ENCODE measurements around the gene ABHD5.

ABHD5 gene

DNA sequence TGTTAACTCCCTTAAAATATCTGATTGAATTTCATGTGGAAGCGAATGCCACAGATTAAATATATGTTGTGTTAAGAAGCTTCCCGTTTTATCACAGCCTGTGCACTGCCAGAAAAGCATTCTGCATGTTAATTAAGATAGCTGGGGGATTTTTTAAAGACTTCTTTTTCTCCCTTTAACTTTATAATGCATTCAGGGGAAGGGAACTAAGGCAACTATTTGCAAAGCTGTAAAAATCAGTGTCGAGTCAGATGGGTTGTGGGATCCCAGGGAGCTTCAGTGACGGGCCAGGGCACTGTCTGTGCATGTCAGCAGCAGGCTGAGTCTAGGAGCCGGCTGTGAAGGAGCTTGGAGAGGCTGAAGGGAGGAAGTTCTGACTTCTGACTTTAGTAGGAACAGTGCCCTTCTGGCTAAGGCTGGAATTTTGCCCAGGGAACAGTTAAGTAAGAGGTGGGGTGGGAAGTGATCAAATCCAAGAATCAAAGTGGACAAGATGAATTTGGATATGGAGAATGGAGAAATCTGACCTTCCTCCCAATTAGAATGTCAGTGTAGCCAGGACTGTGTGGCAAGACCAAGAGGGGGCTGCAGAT, 77.7 kb downstream of the ABHD5 start:
- no peaks in the 10 kb centered on the region for H3K27me3 ChIP-seq (ENCODE audit: insufficient read depth, low read length)
- no peaks in the 10 kb centered on the region for H3K36me3 ChIP-seq (ENCODE audit: insufficient read depth, low read length)
- no peak overlapping the region for H3K4me3 ChIP-seq (ENCODE audit: low read depth, low read length)
- H3K27ac ChIP-seq (ENCODE audit: low read depth, low read length), result peak overlapping the region; percentile 3; the same call in 1 of the 2 replicates
- H3K4me1 ChIP-seq (ENCODE audit: control insufficient read depth, insufficient read depth, low read length, unreplicated experiment), result peaks cover 58% of the 10 kb centered on the region
- no peaks in the 10 kb centered on the region for H3K79me2 ChIP-seq (ENCODE audit: control insufficient read depth, insufficient read depth, low read length, unreplicated experiment)
- H2AFZ ChIP-seq (ENCODE audit: low read length, unreplicated experiment), result peak overlapping the region; percentile 78

DNA sequence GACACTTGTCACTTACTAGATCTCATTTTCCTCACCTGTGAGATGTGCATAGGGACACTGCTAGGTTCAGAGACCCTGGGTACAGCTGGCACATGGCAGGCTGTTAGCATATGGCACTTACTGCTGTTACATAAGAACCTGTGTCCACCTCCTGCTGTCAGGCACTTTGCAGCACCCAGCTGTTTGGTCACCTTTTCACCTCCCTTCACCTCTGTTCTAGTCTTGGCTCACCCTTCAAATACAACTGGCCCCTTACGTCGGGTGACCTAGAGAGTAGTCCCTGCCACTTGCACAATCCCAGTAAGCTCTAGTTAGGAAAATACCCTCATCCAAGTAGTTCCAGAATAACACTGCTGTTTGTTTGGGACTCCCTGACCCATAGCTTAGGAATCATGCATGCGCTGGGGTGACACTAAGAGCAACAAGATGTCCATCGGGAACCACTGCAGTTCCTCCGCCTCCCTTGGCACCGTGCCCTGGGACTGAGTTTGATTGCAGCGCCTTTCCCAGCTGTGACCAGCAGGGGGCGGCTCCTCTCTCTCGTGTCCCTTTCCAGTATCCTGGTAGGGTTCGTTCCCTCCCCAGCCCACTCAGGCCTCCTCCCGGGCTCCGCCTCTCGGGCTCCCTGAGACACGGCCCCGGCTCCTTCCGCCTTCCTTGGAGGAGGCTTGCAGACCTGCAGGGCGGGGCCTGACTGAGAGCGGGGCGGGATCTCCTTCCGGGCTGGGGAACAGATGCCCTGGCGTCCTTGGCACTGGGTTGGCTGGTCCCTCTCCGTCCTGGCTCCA, 78.6 kb downstream of the ABHD5 start:
- Histone ChIP-seq H3K27me3 (ENCODE audit: insufficient read depth, low read length) (no peaks in the 10 kb centered on the region), H3K4me1 (ENCODE audit: control insufficient read depth, insufficient read depth, low read length, unreplicated experiment) (peaks cover 58% of the 10 kb centered on the region), H3K27ac (ENCODE audit: low read depth, low read length) (peak overlapping the region; percentile 3; the same call in 1 of the 2 replicates), H3K4me3 (ENCODE audit: low read depth, low read length) (peak overlapping the region; percentile 53), H2AFZ (ENCODE audit: low read length, unreplicated experiment) (peak overlapping the region; percentile 78), H3K36me3 (ENCODE audit: insufficient read depth, low read length) (no peaks in the 10 kb centered on the region), H3K79me2 (ENCODE audit: control insufficient read depth, insufficient read depth, low read length, unreplicated experiment) (no peaks in the 10 kb centered on the region)

DNA sequence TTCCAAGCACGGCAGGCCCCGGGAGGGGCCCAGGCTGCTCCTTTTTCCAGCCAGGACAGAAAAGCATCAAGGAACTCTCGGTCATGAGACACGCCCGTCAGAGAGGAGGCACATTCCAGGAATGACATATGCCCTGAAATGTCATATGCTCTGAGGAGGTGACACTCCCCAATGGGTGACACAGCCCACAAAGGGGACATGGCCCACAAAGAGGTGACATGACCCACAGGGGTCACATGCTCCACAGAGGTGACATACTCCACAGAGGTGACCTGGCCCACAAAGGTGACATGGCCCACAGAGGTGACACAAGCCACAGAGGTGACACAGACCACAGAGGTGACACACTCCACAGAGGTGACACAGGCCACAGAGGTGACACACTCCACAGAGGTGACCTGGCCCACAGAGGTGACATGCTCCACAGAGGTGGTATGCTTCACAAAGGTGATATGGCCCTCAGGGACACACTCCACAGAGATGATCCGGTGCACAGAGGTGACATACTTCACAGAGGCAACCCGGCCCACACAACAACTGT, 79.2 kb downstream of the ABHD5 start:
- Histone ChIP-seq H3K27me3 (ENCODE audit: insufficient read depth, low read length) (no peaks in the 10 kb centered on the region), H2AFZ (ENCODE audit: low read length, unreplicated experiment) (peak overlapping the region; percentile 44)

DNA sequence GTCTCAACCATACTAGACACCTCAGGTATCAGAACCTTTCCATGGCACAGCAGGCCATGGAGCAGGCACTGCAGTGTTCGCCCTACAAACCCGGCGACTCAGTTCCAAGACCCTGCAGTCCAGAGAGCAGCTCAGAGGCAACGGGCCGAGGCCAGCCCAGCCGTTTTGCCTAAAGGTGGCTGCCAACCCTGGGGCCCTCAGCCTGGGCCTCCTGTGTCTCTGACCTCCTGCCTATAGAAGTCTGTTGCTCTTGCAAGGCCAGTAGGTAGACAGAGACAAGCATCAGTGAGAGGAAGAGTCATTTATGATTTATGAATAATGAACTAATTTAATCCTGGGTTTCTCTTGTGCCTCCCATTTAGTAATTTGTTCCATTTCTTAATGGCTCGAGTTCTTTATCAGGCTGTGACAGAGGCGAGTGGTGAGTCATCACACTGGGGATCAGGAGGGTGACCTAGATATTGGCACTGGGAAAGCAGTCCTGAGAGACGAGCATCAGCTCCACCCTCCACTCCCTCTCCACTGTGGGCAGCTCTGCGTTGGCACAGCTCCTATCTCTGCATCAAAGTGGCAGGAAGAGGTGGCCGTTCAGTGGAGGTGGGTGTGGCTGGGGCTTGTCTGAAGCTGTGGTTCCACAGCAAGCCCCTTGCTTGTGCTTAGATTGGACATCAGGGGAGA, 79.8 kb downstream of the ABHD5 start:
- no peak overlapping the region for H3K4me3 ChIP-seq (ENCODE audit: low read depth, low read length)
- H3K79me2 ChIP-seq (ENCODE audit: control insufficient read depth, insufficient read depth, low read length, unreplicated experiment), result no peaks in the 10 kb centered on the region
- no peaks in the 10 kb centered on the region for H3K27me3 ChIP-seq (ENCODE audit: insufficient read depth, low read length)
- H2AFZ ChIP-seq (ENCODE audit: low read length, unreplicated experiment), result no peak overlapping the region
- H3K4me1 ChIP-seq (ENCODE audit: control insufficient read depth, insufficient read depth, low read length, unreplicated experiment), result peaks cover 49% of the 10 kb centered on the region
- H3K36me3 ChIP-seq (ENCODE audit: insufficient read depth, low read length), result no peaks in the 10 kb centered on the region
- peak overlapping the region; percentile 22; the same call in 1 of the 2 replicates for H3K27ac ChIP-seq (ENCODE audit: low read depth, low read length)

More for the DNA sequence above, 79.2 kb downstream of the ABHD5 start:
- peak overlapping the region; percentile 53 for H3K4me3 ChIP-seq (ENCODE audit: low read depth, low read length)
- H3K27ac ChIP-seq (ENCODE audit: low read depth, low read length), result peak overlapping the region; percentile 22; the same call in 1 of the 2 replicates
- H3K36me3 ChIP-seq (ENCODE audit: insufficient read depth, low read length), result no peaks in the 10 kb centered on the region
- peaks cover 55% of the 10 kb centered on the region for H3K4me1 ChIP-seq (ENCODE audit: control insufficient read depth, insufficient read depth, low read length, unreplicated experiment)
- no peaks in the 10 kb centered on the region for H3K79me2 ChIP-seq (ENCODE audit: control insufficient read depth, insufficient read depth, low read length, unreplicated experiment)

DNA sequence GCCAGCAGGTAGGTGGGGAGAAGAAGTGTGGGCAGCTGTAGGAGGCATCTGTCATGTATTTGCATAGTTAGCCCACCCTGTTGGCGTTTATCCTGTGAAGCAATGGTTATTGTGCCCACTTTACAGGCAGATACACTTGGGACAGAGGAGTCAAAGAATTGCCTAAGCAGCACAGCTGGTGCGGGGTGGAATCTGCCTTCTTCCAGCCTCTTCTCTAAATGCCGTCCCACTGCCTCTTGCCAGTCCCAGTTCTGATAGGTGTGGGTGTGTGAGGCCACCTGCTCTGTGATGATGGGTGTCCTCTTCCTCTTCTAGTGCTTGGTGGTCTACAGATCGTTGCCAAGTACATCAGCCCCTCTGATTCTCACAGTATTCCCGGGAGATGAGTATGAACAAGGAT, 80.9 kb downstream of the ABHD5 start:
- H3K4me3 ChIP-seq (ENCODE audit: low read depth, low read length), result no peak overlapping the region
- no peaks in the 10 kb centered on the region for H3K79me2 ChIP-seq (ENCODE audit: control insufficient read depth, insufficient read depth, low read length, unreplicated experiment)
- no peaks in the 10 kb centered on the region for H3K36me3 ChIP-seq (ENCODE audit: insufficient read depth, low read length)
- H3K27me3 ChIP-seq (ENCODE audit: insufficient read depth, low read length), result no peaks in the 10 kb centered on the region
- no peak overlapping the region for H2AFZ ChIP-seq (ENCODE audit: low read length, unreplicated experiment)
- peaks cover 39% of the 10 kb centered on the region for H3K4me1 ChIP-seq (ENCODE audit: control insufficient read depth, insufficient read depth, low read length, unreplicated experiment)
- no peak overlapping the region for H3K27ac ChIP-seq (ENCODE audit: low read depth, low read length)

DNA sequence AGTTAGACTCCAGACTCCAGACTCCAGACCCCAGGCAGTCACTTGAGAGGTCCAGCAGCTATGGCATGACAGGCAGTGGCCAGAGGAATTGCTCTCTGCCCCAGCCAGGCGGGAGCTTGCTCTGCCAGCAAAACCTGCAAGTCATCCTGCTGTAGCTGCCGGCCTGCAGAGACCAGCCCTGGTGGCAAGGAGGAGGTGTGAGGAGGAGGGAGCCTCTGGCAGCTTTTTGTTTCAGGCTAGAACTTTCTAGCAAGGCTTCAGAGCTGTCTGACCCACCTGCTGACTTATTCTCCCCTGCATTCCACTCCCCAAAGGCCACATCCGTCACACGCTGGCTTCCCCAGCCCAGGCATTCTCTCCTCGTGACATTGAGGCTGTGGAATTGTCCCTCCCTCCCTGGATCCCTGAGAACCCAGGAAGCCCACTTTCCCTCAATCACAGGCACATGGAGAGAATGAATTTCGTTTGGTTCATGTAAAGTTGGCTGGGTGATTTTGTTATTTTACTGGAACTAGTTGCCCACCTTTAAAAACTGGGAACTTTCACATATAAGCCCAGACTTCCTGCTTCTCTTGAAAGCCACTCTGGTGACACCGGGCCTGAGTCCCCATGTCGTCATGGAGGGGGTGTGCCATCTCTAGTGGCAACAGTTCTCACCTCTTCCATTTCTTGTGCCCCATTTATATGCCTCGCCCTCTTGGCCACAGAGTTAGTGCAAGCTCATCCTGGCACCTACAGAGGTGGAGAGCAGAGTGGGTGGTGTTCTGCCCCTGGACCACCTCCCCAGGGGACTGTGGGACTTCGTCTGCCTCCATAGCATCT, 82.7 kb downstream of the ABHD5 start:
- Histone ChIP-seq H2AFZ (ENCODE audit: low read length, unreplicated experiment) (no peak overlapping the region), H3K27ac (ENCODE audit: low read depth, low read length) (no peak overlapping the region), H3K36me3 (ENCODE audit: insufficient read depth, low read length) (no peaks in the 10 kb centered on the region), H3K4me3 (ENCODE audit: low read depth, low read length) (no peak overlapping the region), H3K4me1 (ENCODE audit: control insufficient read depth, insufficient read depth, low read length, unreplicated experiment) (peaks cover 24% of the 10 kb centered on the region), H3K27me3 (ENCODE audit: insufficient read depth, low read length) (no peaks in the 10 kb centered on the region), H3K79me2 (ENCODE audit: control insufficient read depth, insufficient read depth, low read length, unreplicated experiment) (no peaks in the 10 kb centered on the region)

DNA sequence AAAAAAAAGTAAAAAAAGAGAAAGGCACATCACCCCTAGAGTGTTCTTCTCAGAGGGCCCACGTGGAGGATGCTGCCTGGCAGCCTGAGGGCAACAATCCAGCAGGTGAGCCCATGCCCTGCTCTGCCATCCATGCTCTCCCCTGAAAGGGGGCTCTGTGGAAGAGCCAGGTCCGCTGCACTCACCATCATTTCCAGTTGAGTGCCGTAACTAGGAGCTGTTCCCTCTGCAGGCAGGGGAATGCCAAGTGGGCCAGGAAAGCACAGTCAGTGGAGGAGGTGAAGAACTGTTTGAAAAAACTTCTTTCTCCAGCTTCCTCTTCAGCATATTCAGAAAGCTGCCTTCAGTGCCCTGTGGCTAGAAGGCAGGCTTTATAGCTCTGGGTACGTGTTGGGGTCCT, 84.1 kb downstream of the ABHD5 start:
- no peaks in the 10 kb centered on the region for H3K27me3 ChIP-seq (ENCODE audit: insufficient read depth, low read length)
- no peaks in the 10 kb centered on the region for H3K36me3 ChIP-seq (ENCODE audit: insufficient read depth, low read length)
- H3K27ac ChIP-seq (ENCODE audit: low read depth, low read length), result no peak overlapping the region
- peaks cover 14% of the 10 kb centered on the region for H3K4me1 ChIP-seq (ENCODE audit: control insufficient read depth, insufficient read depth, low read length, unreplicated experiment)
- H2AFZ ChIP-seq (ENCODE audit: low read length, unreplicated experiment), result no peak overlapping the region
- H3K79me2 ChIP-seq (ENCODE audit: control insufficient read depth, insufficient read depth, low read length, unreplicated experiment), result no peaks in the 10 kb centered on the region
- no peak overlapping the region for H3K4me3 ChIP-seq (ENCODE audit: low read depth, low read length)

DNA sequence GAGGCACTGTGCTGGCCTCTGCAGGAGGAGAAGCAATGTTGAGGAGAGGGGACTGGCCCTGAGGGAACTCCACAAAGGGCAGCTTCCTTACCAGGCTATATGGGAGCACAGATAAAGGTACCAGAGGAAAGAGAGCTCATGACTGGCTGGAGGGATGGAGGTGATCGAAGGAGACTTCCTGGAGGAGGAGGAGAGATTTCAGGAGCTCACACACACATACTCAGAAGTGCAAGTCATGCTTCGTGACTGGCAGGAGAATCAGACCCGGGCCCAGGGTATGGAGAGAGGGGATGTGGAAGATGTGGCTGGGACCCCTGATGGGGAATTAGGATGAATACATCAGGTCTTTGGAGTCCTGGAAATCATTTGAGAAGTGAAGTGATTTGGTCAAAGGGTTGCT, 85.4 kb downstream of the ABHD5 start:
- Histone ChIP-seq H3K79me2 (ENCODE audit: control insufficient read depth, insufficient read depth, low read length, unreplicated experiment) (no peaks in the 10 kb centered on the region), H2AFZ (ENCODE audit: low read length, unreplicated experiment) (no peak overlapping the region), H3K4me3 (ENCODE audit: low read depth, low read length) (no peak overlapping the region), H3K27me3 (ENCODE audit: insufficient read depth, low read length) (no peaks in the 10 kb centered on the region), H3K4me1 (ENCODE audit: control insufficient read depth, insufficient read depth, low read length, unreplicated experiment) (peaks cover under 1% of the 10 kb centered on the region), H3K27ac (ENCODE audit: low read depth, low read length) (no peak overlapping the region), H3K36me3 (ENCODE audit: insufficient read depth, low read length) (no peaks in the 10 kb centered on the region)

DNA sequence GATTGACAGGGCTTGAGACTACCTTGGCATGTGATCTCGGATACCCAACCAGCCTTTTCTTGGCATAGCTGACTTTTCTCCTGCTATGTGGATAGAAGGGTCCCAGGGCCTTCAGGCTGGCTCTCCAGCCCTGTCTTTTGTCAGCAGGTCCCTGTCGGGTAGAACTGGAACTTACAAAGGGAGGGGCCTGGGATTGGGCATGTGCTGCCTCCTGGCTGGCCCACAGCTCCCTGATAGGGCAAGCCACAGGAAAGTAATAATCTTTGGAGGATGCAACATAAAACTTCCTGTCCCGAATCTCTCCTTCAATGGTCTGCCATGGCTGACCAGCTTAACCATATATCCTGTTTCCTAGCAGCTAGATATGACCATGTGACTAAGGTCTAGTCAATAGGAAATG, 89.1 kb downstream of the ABHD5 start:
- Histone ChIP-seq H3K4me1 (ENCODE audit: control insufficient read depth, insufficient read depth, low read length, unreplicated experiment) (no peaks in the 10 kb centered on the region), H3K79me2 (ENCODE audit: control insufficient read depth, insufficient read depth, low read length, unreplicated experiment) (no peaks in the 10 kb centered on the region), H2AFZ (ENCODE audit: low read length, unreplicated experiment) (no peak overlapping the region), H3K27me3 (ENCODE audit: insufficient read depth, low read length) (peaks cover under 1% of the 10 kb centered on the region; the same call in 1 of the 2 replicates), H3K4me3 (ENCODE audit: low read depth, low read length) (no peak overlapping the region), H3K27ac (ENCODE audit: low read depth, low read length) (no peak overlapping the region), H3K36me3 (ENCODE audit: insufficient read depth, low read length) (no peaks in the 10 kb centered on the region)

DNA sequence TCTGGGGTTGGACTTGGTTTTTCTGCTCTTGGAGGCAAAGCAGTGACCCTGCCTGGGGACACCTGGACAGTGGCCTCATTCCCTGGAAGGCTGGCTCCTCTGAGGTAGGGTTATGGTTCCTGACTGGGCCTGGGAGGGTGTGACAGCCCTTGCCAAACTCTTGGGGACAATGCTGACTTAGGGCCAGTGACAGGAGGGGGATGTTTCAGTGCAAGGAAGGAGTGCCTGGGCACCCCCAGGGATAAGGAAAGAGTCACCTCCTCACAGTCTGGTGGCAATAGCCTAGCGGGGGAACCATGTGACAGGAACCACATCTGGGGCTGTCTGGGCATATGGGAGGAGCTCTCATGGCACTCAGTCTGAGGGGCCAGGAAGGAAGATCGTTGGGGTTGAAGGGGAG, 91.8 kb downstream of the ABHD5 start:
- Histone ChIP-seq H2AFZ (ENCODE audit: low read length, unreplicated experiment) (no peak overlapping the region), H3K4me3 (ENCODE audit: low read depth, low read length) (no peak overlapping the region), H3K27me3 (ENCODE audit: insufficient read depth, low read length) (peaks cover 6% of the 10 kb centered on the region; the same call in 1 of the 2 replicates), H3K79me2 (ENCODE audit: control insufficient read depth, insufficient read depth, low read length, unreplicated experiment) (no peaks in the 10 kb centered on the region), H3K36me3 (ENCODE audit: insufficient read depth, low read length) (no peaks in the 10 kb centered on the region), H3K27ac (ENCODE audit: low read depth, low read length) (no peak overlapping the region), H3K4me1 (ENCODE audit: control insufficient read depth, insufficient read depth, low read length, unreplicated experiment) (no peaks in the 10 kb centered on the region)

All from ACC112 (cell line).